Large intestine (tissue), 12 donors: ENCODE data around the gene FGA. TPM values are rescaled to one million over a fixed set of nuclear protein-coding genes. Genes with fewer than 3 reads are reported as not detected.

Experiments used
- DNase-seq, 2 donors: peaks; one replicate each; pipeline versions ENCODE4 v3.0.0 to v3.0.0-alpha.2; 2013
- H3K27ac ChIP-seq: one replicate; pipeline ENCODE4 v1.5.1; 2013; ENCODE audit warnings: low read length
- H3K27me3 ChIP-seq: 2 replicates; pipeline ENCODE4 v1.6.1; 2013; ENCODE audit warnings: low read length; ENCODE audit not compliant: control insufficient read depth, insufficient read depth
- H3K36me3 ChIP-seq: 2 replicates; pipeline ENCODE4 v1.6.1; 2013; ENCODE audit warnings: low read length; ENCODE audit not compliant: control insufficient read depth, insufficient read depth
- H3K4me1 ChIP-seq: one replicate; pipeline ENCODE4 v1.6.1; 2013; ENCODE audit warnings: low read length; ENCODE audit not compliant: control insufficient read depth, insufficient read depth
- H3K4me3 ChIP-seq: one replicate; pipeline ENCODE4 v1.5.1; 2013; ENCODE audit warnings: low read length
- H3K9me3 ChIP-seq: one replicate; pipeline ENCODE4 v1.6.1; 2013; ENCODE audit warnings: mild to moderate bottlenecking, low read depth, low read length, moderate library complexity; ENCODE audit not compliant: control insufficient read depth
- WGBS: methylation state at CpG from one replicate; pipeline ENCODE4 v1.1.5; 2013; ENCODE audit warnings: low lambda C conversion rate; ENCODE audit not compliant: insufficient coverage; 5-methylcytosine and 5-hydroxymethylcytosine counted together
- long read RNA-seq, 11 donors: transcript quantifications; one replicate each; lab custom pipeline, GENCODE V29; 2026
- polyA plus RNA-seq: library from polyadenylated mRNA; unstranded; fragments of 120-200 nt; gene quantifications from one replicate; pipeline ENCODE4 v1.2.1, GENCODE V29; 2013

FGA gene
- polyA plus RNA-seq = 23.0 TPM
- long read RNA-seq, donor 1, partial matches to known transcripts = 0 of 2 reads
- long read RNA-seq, donor 1, other reads (novel, unspliced or antisense) = 0 of 2 reads
- long read RNA-seq, donor 2, transcript FGA-202 (5 exons, 2,248 nt) = major isoform, 12 of 13 reads
- long read RNA-seq, donor 2, partial matches to known transcripts = 0 of 13 reads
- long read RNA-seq, donor 2, other reads (novel, unspliced or antisense) = 0 of 13 reads
- long read RNA-seq, donor 3, partial matches to known transcripts = 0 of 4 reads
- long read RNA-seq, donor 3, other reads (novel, unspliced or antisense) = 0 of 4 reads
- long read RNA-seq, donor 4 = 0 reads
- long read RNA-seq, donor 5 = 0 reads
- long read RNA-seq, donor 6, transcript FGA-202 (5 exons, 2,248 nt) = major isoform, 6 of 7 reads
- long read RNA-seq, donor 6, partial matches to known transcripts = 0 of 7 reads
- long read RNA-seq, donor 6, other reads (novel, unspliced or antisense) = 0 of 7 reads
- long read RNA-seq, donor 7, transcript FGA-202 (5 exons, 2,248 nt) = major isoform, 5 of 5 reads
- long read RNA-seq, donor 7, partial matches to known transcripts = 0 of 5 reads
- long read RNA-seq, donor 7, other reads (novel, unspliced or antisense) = 0 of 5 reads
- long read RNA-seq, donor 8, transcript FGA-202 (5 exons, 2,248 nt) = major isoform, 5 of 5 reads
- long read RNA-seq, donor 8, partial matches to known transcripts = 0 of 5 reads
- long read RNA-seq, donor 8, other reads (novel, unspliced or antisense) = 0 of 5 reads
- long read RNA-seq, donor 9, transcript FGA-202 (5 exons, 2,248 nt) = major isoform, 9 of 9 reads
- long read RNA-seq, donor 9, partial matches to known transcripts = 0 of 9 reads
- long read RNA-seq, donor 9, other reads (novel, unspliced or antisense) = 0 of 9 reads
- long read RNA-seq, donor 10, partial matches to known transcripts = 0 of 3 reads
- long read RNA-seq, donor 10, other reads (novel, unspliced or antisense) = 0 of 3 reads
- long read RNA-seq, donor 11, transcript FGA-202 (5 exons, 2,248 nt) = major isoform, 6 of 6 reads
- long read RNA-seq, donor 11, partial matches to known transcripts = 0 of 6 reads
- long read RNA-seq, donor 11, other reads (novel, unspliced or antisense) = 0 of 6 reads

- Histone ChIP-seq H3K27ac (peak within 1 kb of the TSS; percentile 65), H3K4me3 (peak within 1 kb of the TSS; percentile 41), H3K4me1 (peaks cover 22% of the 10 kb centered on the region), H3K36me3 (peaks cover 19% of the 10 kb centered on the region), H3K27me3 (no peaks in the 10 kb centered on the region), H3K9me3 (peaks cover 3% of the 10 kb centered on the region)
- peak; percentile 86 to 92 for DNase-seq
- 0% methylated on average over 1 of the region's 3 CpGs for WGBS
Observed at GRCh38 chr4:154590329-154591006, at the start of gene FGA. FGA (minus strand) TSS chr4:154590742; CDS start chr4:154590687, 55 bp downstream.

GRCh38 chr4:154634058-154634457, 43.5 kb upstream of the FGA start:
- Histone ChIP-seq H3K4me1 (no peaks in the 10 kb centered on the region), H3K36me3 (no peaks in the 10 kb centered on the region), H3K27ac (no peak overlapping the region), H3K9me3 (no peaks in the 10 kb centered on the region), H3K27me3 (no peaks in the 10 kb centered on the region), H3K4me3 (no peak overlapping the region)
- no peak for DNase-seq
- no CpG with 5 or more reads among the region's 3 CpGs for WGBS

- no peak overlapping the region for H3K4me3 ChIP-seq
- peaks cover 7% of the 10 kb centered on the region for H3K27me3 ChIP-seq
- no peak for DNase-seq
- no peaks in the 10 kb centered on the region for H3K36me3 ChIP-seq
- no peak overlapping the region for H3K27ac ChIP-seq
- WGBS = no CpG with 5 or more reads among the region's 2 CpGs
- H3K9me3 ChIP-seq = peaks cover 2% of the 10 kb centered on the region
- H3K4me1 ChIP-seq = peaks cover 7% of the 10 kb centered on the region
Observed at GRCh38 chr4:154631828-154632227, 41.3 kb upstream of the FGA start.

GRCh38 chr4:154630324-154630723, 39.8 kb upstream of the FGA start:
- DNase-seq = no peak
- peaks cover 2% of the 10 kb centered on the region for H3K9me3 ChIP-seq
- H3K4me3 ChIP-seq = no peak overlapping the region
- H3K27ac ChIP-seq = no peak overlapping the region
- H3K4me1 ChIP-seq = peaks cover 12% of the 10 kb centered on the region
- peaks cover 8% of the 10 kb centered on the region for H3K27me3 ChIP-seq
- H3K36me3 ChIP-seq = no peaks in the 10 kb centered on the region

GRCh38 chr4:154626793-154627484, 36.4 kb upstream of the FGA start:
- DNase-seq = peak; percentile 46 to 79
- Histone ChIP-seq H3K36me3 (no peaks in the 10 kb centered on the region), H3K9me3 (peaks cover 2% of the 10 kb centered on the region), H3K4me1 (peaks cover 12% of the 10 kb centered on the region), H3K27me3 (peaks cover 8% of the 10 kb centered on the region), H3K27ac (no peak overlapping the region), H3K4me3 (peak overlapping the region; percentile 55)
- no CpG with 5 or more reads among the region's 48 CpGs for WGBS

GRCh38 chr4:154625971-154626370, 35.4 kb upstream of the FGA start:
- no peak overlapping the region for H3K4me3 ChIP-seq
- H3K27ac ChIP-seq = no peak overlapping the region
- H3K27me3 ChIP-seq = peaks cover 8% of the 10 kb centered on the region
- H3K36me3 ChIP-seq = no peaks in the 10 kb centered on the region
- WGBS = 60% methylated on average over 2 of the region's 3 CpGs
- peaks cover 12% of the 10 kb centered on the region for H3K4me1 ChIP-seq
- peaks cover 2% of the 10 kb centered on the region for H3K9me3 ChIP-seq
- DNase-seq = peak in 1 of 2 donors; percentile 32

- H3K4me3 ChIP-seq = no peak overlapping the region
- H3K9me3 ChIP-seq = peaks cover 2% of the 10 kb centered on the region
- DNase-seq = no peak
- peaks cover 8% of the 10 kb centered on the region for H3K27me3 ChIP-seq
- no peaks in the 10 kb centered on the region for H3K36me3 ChIP-seq
- no peak overlapping the region for H3K27ac ChIP-seq
- H3K4me1 ChIP-seq = peaks cover 12% of the 10 kb centered on the region
- WGBS = no CpG with 5 or more reads among the region's 7 CpGs
Observed at GRCh38 chr4:154623995-154624394, 33.5 kb upstream of the FGA start.

- no peaks in the 10 kb centered on the region for H3K36me3 ChIP-seq
- no peak overlapping the region for H3K27ac ChIP-seq
- WGBS = no CpG with 5 or more reads among the region's 3 CpGs
- DNase-seq = no peak
- peaks cover 14% of the 10 kb centered on the region for H3K4me1 ChIP-seq
- no peak overlapping the region for H3K4me3 ChIP-seq
- peaks cover 2% of the 10 kb centered on the region for H3K9me3 ChIP-seq
- peaks cover 8% of the 10 kb centered on the region for H3K27me3 ChIP-seq
Observed at GRCh38 chr4:154623436-154623835, 32.9 kb upstream of the FGA start.

GRCh38 chr4:154622598-154622997, 32.1 kb upstream of the FGA start:
- Histone ChIP-seq H3K4me3 (no peak overlapping the region), H3K36me3 (no peaks in the 10 kb centered on the region), H3K4me1 (peaks cover 20% of the 10 kb centered on the region), H3K27me3 (peaks cover 8% of the 10 kb centered on the region), H3K9me3 (peaks cover 2% of the 10 kb centered on the region), H3K27ac (no peak overlapping the region)
- peak; percentile 33 to 53 for DNase-seq
